ENCODE data around the gene STAT2.

- TF ChIP-seq POLR2A (IDR thresholded peaks at IDR 0.05): no peak
- no peak for TF ChIP-seq CTCF (IDR thresholded peaks at IDR 0.05)
- no peak for TF ChIP-seq EP300 (IDR thresholded peaks at IDR 0.05)
- TF ChIP-seq POLR2AphosphoS5 (IDR thresholded peaks at IDR 0.05): no peak
These were observed 7.0 kb upstream of the STAT2 start for GRCh38 chr12:56366948-56367347.

All from suprapubic skin (tissue), 4 donors.